Hindlimb muscle (tissue), 1 donor: ENCODE measurements around the gene AMOTL1. TPM values are rescaled to one million over a fixed set of nuclear protein-coding genes. Genes with fewer than 3 reads are reported as not detected.
"Not testable (repeated sequence)": the region's sequence is repeated elsewhere in the genome, so short reads cannot be mapped to it uniquely, and the experiment has no call there.

Experiments used
- DNase-seq: peaks from one replicate; pipeline ENCODE4 v3.0.0-alpha.2; 2013
- polyA plus RNA-seq: library from polyadenylated mRNA; unstranded; fragments of 120-200 nt; gene quantifications from one replicate; pipeline ENCODE4 v1.2.1, GENCODE V29; 2013; ENCODE audit not compliant: insufficient read length

The AMOTL1 gene
- polyA plus RNA-seq, 1 donor: 50.6 TPM

GRCh38 chr11:94769880-94770279 lies 1.7 kb downstream of the AMOTL1 start:
- peak; percentile 31 for DNase-seq

DNA sequence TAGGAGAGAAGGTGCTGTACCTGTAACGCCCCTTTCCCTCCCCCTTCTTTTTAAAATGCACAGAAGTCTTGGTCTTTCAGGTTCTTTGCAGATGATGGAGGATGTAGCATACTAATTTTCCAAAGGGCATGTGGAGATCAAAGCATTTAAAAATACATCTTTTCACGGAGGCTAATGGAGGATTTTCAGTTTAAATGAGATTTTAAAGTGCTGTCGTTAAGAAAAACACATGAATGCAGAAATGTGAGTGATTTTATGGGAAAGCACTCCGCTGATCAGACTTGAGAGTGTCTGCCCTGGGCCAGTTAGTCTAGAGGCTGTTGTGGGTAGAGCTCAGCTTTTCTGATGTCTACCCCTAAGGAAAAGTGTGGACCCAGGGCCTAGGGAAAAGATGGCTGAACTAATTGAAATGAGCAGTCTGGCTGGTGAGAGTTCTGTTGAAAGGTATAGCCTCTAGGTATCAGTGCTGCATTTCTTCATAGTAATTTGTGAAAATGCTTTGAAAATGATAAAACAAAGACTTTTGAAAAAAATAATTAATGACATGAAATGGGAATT lies 2.5 kb downstream of the AMOTL1 start:
- no peak for DNase-seq

DNA sequence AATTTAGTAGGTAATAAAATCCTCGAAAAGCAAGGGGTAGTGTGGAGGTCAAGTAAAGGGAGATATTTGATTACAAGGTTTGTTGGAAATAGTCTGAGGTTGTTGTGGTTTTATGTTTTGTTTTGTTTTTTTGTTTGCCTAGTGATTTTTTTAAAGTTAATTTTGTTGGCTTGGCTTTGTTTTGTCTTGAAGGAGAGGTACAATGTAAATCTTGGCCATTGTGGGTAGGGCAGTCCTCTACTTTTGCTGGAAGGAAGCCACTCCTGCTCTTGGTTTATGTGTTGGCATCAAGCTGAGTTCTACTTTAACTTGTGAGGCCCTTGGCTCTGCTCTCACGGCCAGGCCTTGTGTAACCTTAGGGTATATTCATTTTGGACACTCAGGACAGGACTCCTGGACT lies 3.2 kb downstream of the AMOTL1 start:
- DNase-seq: no peak

DNA sequence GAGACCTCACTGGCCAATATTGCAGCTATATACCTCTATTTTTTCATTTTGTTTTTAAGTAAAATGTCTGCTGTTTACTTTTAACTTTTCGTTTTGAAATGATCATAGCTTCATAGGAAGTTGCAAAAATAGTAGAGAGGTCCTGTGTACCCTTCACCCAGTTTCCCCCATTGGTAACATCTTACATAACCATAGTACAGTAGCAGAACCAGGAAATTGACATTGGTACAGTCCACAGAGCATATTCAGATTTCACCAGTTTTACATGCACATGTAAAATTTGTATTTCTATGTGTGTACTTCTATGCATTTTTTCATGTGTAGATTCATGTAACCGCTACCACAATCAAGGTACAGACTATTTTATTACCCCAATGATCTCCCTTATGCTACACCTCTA lies 3.8 kb downstream of the AMOTL1 start:
- DNase-seq: no peak

DNA sequence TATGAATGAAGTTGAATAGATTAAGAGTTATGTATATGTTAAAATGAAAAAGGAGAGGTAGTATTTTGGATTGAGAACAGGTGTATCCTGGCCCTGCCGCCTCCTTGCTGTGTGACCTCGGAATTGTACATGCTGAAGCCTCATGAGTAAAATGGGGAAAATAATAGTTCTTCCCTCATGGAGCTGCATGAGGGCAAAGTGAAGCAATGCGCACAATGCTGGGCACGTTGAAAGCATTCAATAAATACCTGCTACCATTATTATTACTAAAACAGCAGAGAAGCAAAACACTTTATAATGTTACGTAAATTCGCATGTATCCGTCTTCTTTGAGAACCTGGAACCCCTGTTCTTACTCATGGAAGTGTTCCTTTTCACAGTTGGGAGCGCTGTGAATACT lies 5.7 kb downstream of the AMOTL1 start:
- no peak for DNase-seq

GRCh38 chr11:94774345-94774744 lies 6.2 kb downstream of the AMOTL1 start:
- no peak for DNase-seq

- no peak for DNase-seq
Measured at GRCh38 chr11:94775567-94776327, 7.6 kb downstream of the AMOTL1 start.

GRCh38 chr11:94776351-94777321 lies 8.5 kb downstream of the AMOTL1 start:
- peak; percentile 19 for DNase-seq

GRCh38 chr11:94780432-94780831 lies 12.3 kb downstream of the AMOTL1 start:
- DNase-seq: no peak

DNA sequence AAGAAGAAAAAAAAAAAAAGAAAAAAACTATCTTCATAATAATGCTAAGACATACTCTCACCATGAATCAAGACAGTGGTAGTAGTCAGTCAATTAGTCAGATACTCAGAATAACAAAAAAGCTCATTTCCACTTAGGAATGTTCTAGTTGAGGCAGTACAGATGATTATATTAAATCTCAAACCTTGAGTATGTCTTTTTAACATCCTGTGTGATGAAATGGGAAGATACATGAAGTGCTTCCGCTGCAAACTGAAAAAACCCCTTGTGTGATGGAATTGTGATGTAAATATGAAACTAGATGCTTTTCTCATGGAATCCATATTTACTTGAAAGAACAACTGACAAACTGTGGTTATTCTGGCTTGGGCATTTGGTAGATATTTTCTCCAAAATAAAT lies 13.7 kb downstream of the AMOTL1 start:
- no peak for DNase-seq

- no peak for DNase-seq
Measured at GRCh38 chr11:94782446-94782845, 14.3 kb downstream of the AMOTL1 start.

DNA sequence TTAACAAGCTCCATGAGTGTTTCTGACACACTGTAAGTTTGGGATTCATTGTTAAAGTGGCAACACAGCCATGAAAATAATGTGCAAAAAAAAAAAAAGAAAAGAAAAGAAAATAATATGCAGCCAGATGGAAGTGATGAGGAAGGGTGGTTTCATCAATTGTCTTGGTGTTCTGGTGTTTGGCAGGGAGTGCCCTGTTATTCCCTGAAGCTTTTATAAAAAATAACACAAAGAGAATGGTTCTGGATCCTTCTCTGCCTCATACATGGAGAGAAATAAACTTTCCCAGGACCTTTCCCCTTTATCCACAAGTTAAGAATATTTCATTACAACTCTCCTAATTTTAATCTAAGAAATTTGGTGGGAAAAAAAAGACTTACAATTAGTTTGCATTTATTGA lies 16.7 kb downstream of the AMOTL1 start:
- no peak for DNase-seq

DNA sequence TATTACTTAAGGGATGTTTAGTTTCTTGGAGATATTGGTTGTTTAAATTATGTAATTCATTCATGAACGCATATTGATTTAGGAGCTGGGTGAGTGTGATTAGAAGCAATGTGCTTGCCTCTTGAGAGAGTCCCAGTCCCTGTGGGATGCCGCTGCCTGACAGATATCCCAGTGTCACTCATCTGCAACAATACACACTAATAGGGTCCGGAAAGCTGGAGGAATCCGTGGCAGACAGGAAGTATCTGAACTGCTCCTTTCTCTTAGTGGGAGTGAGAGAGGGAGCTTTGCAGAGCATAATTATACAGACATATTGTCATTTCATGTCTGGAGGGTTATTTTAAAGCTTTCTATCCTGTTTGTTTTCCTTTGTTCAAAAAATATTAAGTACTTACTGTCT lies 17.4 kb downstream of the AMOTL1 start:
- no peak for DNase-seq

GRCh38 chr11:94786264-94787126 lies 18.3 kb downstream of the AMOTL1 start:
- no peak for DNase-seq

DNA sequence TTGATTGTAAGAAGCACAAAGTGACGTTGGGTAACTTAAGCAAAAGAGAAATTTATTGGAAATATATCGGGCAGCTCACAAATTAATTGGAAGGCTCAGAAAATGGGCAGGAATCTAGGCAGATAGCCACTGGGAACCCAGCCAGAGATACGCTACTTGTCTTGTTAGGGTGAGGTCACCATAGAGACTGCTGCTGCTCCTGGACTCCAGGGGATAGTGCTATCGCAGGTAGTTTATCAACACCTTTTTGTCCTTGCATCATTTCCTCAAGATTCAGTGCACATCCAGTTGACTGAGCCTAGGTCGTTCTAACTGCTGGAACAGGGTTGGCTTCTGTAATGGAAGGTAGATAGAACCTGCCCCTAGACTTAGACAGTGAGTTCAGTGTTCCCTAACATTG lies 19.6 kb downstream of the AMOTL1 start:
- no peak for DNase-seq

GRCh38 chr11:94788396-94788795 lies 20.2 kb downstream of the AMOTL1 start:
- DNase-seq: no peak

DNA sequence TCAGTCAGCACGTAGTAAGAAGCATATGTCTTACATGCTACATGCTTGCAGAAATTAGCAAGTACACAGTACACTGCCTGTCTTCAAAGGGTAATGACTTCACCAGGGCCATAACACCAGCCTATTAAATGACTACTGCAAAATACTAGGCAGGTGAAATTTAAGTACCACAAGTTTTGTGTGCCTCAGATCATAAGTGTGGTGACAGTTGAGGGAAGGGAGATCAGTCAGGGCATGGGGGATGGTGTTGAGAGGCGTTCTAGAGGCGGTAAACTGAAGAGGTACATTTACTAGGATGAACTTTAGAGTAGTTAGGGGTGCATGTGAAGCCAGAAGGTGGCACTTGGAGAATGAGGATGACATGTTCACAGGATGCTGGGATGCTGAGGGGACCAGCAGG lies 22.0 kb downstream of the AMOTL1 start:
- no peak for DNase-seq

DNA sequence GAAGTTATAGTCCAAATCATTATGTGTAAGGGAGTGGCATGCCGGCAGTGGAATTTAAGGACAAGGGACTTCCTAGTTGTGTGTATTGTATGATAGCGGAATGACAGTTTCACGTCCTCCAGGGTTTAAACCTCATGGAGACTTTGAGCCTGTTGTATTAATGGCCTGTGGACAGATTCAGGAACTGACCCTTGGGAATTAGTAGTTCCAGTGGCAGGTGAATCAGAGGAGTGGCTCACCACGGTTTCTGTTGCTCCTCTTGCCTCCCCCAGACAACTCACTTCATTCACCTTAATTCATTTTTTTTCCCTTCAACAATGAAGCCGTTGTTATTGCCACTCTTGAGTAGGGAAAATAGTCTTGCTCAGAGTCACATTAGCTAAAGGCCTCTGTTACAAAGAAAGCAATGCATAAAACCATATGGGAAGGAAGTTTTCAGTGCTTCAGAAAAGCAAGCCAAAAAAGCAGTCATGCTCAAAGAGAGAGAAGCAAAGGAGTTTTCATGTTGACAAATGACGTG lies 22.6 kb downstream of the AMOTL1 start:
- DNase-seq: no peak

GRCh38 chr11:94791216-94791889 lies 23.2 kb downstream of the AMOTL1 start:
- no peak for DNase-seq

DNA sequence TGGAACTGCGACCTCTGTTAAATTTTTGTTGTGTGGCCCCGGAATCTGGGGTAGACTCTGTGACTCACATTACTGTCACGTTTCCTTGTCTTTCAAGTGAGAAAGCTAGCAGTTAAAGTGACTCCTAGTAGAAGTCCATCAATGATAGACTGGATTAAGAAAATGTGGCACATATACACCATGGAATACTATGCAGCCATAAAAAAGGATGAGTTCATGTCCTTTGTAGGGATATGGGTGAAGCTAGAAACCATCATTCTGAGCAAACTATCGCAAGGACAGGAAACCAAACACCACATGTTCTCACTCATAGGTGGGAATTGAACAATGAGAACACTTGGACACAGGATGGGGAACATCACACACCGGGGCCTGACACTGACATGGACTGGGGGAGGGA lies 23.8 kb downstream of the AMOTL1 start:
- not testable (repeated sequence) for DNase-seq

DNA sequence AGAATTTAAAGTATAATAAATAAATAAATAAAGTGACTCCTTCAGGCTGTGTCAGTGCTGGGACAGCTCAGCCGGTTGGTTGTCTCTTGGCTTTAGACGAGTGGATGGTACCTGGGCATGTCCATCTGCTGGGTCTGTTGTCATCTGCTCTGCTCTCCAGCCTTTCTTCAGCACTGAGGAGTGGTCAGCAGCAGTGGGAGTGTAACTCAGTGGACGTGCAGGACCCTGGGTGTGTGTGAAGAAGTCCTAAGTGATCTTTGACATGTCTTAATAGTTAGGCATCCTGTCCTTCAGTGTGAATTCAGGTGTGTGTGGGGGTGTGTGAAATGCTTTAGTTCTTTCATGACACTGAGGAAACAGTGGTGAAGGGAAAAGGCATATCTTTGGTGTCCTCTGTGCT lies 24.3 kb downstream of the AMOTL1 start:
- DNase-seq: no peak

- DNase-seq: no peak
Measured at GRCh38 chr11:94793002-94793401, 24.8 kb downstream of the AMOTL1 start.
